Measurements from ENCODE around the gene TMEM97.

DNA sequence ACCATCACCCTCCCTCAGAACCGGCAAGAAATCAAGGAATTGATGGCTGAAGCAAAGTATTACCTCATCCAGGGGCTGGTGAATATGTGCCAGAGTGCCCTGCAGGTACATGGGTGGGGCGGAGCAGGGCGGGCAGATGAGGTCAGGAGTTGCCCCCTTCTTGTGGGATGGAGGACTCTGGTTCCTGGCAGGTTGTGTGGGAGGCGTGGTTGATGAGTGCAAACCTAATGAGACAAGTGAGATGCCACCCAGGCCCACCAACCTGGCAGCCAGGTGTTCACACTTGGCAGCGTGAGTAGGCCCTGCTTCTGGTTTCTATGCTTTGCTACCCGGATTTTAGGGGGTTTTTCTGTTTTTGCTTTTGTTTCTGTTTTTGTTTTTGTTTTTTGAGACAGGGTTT is 21.4 kb downstream of the TMEM97 start:
- TF ChIP-seq POLR2A (IDR thresholded peaks at IDR 0.05): no peak
- TF ChIP-seq, protein P1, sequence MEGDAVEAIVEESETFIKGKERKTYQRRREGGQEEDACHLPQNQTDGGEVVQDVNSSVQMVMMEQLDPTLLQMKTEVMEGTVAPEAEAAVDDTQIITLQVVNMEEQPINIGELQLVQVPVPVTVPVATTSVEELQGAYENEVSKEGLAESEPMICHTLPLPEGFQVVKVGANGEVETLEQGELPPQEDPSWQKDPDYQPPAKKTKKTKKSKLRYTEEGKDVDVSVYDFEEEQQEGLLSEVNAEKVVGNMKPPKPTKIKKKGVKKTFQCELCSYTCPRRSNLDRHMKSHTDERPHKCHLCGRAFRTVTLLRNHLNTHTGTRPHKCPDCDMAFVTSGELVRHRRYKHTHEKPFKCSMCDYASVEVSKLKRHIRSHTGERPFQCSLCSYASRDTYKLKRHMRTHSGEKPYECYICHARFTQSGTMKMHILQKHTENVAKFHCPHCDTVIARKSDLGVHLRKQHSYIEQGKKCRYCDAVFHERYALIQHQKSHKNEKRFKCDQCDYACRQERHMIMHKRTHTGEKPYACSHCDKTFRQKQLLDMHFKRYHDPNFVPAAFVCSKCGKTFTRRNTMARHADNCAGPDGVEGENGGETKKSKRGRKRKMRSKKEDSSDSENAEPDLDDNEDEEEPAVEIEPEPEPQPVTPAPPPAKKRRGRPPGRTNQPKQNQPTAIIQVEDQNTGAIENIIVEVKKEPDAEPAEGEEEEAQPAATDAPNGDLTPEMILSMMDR (IDR thresholded peaks at IDR 0.05): no peak
